Transverse colon (tissue), 4 donors: ENCODE measurements around the gene DTL.

Experiments
- CTCF ChIP-seq, 5 experiments: fragments of 200-600 bp in 3 of 5; fragments of 450-650 bp in 2 of 5; sonication (generic) in 3 of 5; IDR thresholded peaks; 1 replicate in 2 of 5; 2 replicates in 3 of 5; pipeline ENCODE4 v1.5.1; 2016 to 2017; ENCODE audit warnings: antibody characterized with exemption in 5 of 5, inconsistent platforms in 3 of 5, mild to moderate bottlenecking in 2 of 5, moderate library complexity in 1 of 5
- POLR2A ChIP-seq: fragments of 450-650 bp; IDR thresholded peaks from one replicate; pipeline ENCODE4 v1.6.1; 2016; ENCODE audit warnings: antibody characterized with exemption, mild to moderate bottlenecking, moderate library complexity
- POLR2AphosphoS5 ChIP-seq, 3 donors: sonication (generic); formaldehyde crosslinking; IDR thresholded peaks; one replicate each; pipeline ENCODE4 v1.6.1; 2016; ENCODE audit warnings: antibody characterized with exemption in 3 of 3

- TF ChIP-seq POLR2A (no peak), CTCF (IDR thresholded peaks at IDR 0.05) (no peak), POLR2AphosphoS5 (IDR thresholded peaks at IDR 0.05) (no peak)
Observed at GRCh38 chr1:212007178-212007577, 28.4 kb upstream of the DTL start.
